HG02885 (cell line): ENCODE results near the gene ZBP1.

Experiments used
- ATAC-seq: cut with Tn5 transposase; IDR thresholded peaks from one replicate; pipeline ENCODE4 v1.9.1; 2021; ENCODE audit warnings: mild to moderate bottlenecking; ENCODE audit not compliant: unreplicated experiment, poor library complexity

Gene ZBP1

GRCh38 chr20:57589123-57589727, 31.0 kb downstream of the ZBP1 start:
- ATAC-seq: no peak

GRCh38 chr20:57588596-57588995, 31.6 kb downstream of the ZBP1 start:
- no peak for ATAC-seq

DNA sequence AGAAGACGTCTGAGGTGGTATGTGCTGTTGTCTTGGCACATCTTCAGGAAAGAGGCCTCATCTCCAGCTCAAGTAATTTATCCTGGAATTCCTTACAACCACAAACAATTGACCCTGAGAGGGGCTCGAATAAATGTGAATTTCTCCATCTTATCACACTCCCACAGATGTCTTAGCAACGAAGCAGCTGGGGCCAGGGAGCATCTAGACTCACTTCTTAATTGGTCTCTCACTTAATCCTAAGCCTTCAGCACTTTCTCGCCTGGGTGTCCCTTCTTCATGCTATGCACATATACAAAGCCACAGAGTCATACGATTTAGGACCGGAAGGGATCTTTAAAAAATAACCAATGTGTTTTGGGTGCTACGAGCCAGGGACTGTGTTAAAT, 32.2 kb downstream of the ZBP1 start:
- ATAC-seq: no peak

- no peak for ATAC-seq
These were observed 32.8 kb downstream of the ZBP1 start for GRCh38 chr20:57587278-57587988.

- ATAC-seq: no peak
These were observed 33.3 kb downstream of the ZBP1 start for GRCh38 chr20:57586943-57587277.

- no peak for ATAC-seq
These were observed 33.8 kb downstream of the ZBP1 start for GRCh38 chr20:57586370-57586793.

DNA sequence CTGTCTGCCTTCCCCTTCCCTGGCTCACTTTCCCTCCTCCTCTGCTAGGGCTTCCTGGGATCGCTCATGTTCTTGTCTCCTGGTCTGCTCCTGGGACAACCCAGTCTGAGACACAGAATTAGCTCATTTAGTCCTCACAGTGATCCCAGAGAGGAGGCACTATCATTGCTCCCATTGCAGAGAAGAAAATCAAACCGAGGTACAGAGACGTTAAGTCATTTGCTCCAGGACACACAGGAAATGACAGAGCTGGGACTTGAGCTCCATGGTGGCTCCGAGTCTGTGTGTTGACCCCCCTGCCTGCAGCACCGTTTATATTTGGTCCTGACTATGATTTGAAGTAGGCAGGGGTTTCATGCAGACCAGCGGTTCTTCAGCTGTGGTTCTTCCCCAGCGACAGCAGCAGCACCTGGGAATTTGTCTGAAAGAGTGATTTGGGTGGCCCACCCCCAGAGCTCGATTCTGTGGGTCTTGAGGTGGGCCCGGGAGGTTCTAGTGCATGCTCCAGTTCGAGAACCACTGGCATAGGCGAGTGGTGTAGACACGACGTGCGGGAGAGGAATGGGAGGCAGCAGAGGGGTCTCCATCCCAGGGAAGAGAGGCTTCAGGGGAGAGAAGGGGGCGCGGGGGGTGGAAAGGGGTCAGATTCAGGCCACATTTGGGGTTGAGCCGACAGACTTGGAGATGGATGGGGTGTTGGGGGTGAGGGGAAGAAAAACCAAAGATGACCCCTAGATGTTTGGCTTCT, 34.6 kb downstream of the ZBP1 start:
- no peak for ATAC-seq

DNA sequence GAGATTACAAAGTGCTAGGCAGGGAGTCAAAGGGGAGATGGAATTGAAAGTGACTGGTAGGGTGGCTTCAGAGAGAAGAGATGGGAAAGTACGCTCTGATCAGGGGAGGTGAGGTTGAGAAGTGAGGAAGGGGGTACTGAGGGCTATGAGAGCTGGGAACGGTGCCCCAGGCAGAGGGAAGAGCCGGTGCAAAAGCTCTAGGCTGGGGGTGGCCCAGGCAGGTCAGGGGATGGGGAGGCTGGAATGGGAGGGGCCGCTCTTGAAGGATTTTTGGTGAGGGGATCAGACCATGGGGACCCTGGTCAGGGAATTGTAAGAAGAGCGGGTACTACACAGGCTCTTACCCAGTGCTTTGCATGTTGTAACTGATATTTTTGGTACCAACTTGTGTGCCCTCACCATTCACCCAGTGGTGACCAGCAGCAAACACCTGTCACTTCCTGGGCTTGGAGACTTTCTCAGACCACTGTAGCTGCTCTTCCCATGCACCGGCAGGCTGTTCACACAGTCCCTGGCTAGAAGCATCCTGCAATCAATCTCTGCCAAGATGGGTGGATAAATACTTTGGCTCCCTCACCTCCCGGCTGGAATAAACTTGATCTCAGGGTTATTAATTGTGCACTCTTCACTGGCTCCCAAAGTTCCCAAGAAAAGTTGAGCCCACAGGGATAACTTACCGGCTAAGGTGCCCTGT, 35.3 kb downstream of the ZBP1 start:
- ATAC-seq: no peak

GRCh38 chr20:57583289-57584257, 36.7 kb downstream of the ZBP1 start:
- no peak for ATAC-seq

DNA sequence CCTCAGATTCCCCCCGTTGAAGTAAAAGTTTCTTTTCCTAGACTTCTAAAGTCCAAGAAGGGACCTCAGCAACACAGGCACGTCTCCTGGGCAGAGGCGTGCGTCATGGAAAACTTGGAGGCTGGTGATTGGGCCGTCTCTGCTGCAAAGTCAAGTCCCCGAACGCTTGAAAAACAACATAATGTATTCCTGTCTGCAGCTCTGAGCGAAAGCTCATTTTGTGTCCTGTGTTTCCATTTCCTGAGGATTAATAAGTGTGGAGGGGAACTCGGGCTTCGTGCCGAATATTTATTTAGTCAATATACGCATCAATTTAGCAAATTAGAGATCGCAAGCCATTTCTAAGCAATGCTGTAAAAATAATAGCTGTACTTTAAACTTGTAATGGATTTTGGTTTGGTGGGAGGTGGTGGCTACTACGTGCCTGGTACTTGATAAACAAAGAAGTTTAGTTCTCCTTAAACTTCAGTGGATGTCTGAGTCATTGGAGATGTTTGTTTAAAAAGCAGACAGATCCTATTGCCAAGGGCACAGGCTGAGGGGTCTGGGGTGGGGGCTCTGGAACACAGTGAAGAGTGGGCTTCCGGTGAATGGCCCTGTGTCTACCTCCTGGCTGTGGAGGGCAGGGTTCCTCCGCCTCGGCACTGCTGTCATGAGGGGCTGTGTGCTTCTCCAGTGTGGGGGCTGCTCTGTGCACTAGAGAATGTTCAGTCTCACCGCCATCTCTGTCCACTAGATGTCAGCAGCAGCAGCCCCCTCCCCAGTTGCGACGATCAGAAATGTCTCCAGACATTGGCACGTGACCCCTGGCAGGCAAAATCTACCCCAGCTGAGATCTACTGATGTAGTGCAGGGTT, 37.6 kb downstream of the ZBP1 start:
- ATAC-seq: no peak

DNA sequence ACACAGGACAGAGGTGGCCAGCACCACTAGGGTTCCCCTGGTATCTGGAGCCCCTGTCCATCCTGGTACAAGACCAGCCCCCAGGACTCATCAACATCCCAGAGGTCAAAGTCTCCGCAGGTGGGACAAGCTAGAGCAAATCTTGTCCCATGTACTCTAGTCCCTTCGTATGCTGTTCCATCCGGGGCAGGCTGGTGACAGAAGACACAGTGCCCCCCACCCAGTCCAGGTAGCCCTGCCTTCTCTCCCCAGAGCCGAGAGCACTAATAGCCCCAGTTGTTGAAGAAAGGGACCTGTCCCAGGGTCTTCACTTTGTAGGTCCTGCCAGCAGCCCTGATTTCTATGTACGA, 38.2 kb downstream of the ZBP1 start:
- ATAC-seq: no peak

GRCh38 chr20:57581202-57582028, 38.8 kb downstream of the ZBP1 start:
- no peak for ATAC-seq

DNA sequence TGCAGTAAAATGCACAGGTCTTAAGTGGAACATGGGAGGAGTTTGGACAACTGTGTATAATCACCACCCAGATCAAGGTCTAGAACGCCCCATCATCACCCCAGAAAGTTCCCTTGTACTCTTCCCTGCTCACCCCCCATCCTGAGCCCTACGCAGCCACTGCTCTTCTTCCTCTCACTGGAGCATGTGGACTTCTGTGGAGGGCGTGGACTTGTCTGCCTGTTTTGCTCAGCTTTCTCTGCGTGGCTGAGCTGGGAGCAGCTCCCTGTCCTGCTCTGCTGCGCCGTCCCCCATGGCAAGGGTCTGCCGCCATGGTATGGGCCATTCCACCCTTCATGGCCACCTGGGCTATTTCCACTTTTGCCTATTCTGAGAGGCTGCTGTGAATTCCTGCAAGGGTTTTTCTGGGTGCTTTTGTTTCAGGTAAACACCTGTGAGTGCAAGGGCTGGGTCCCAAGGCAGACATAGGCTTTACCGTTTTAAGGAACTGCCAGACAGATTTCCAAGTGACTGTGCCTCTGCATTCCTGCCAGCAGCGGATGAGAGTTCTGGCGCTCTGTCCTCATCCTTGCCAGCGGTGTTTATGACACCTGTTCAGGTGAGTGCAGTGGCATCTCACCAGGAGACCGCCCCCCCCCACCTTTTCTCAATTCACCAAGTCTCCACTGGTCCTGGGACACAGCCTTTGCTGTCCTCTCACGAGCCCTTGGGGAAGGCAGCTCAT, 39.6 kb downstream of the ZBP1 start:
- ATAC-seq: no peak

DNA sequence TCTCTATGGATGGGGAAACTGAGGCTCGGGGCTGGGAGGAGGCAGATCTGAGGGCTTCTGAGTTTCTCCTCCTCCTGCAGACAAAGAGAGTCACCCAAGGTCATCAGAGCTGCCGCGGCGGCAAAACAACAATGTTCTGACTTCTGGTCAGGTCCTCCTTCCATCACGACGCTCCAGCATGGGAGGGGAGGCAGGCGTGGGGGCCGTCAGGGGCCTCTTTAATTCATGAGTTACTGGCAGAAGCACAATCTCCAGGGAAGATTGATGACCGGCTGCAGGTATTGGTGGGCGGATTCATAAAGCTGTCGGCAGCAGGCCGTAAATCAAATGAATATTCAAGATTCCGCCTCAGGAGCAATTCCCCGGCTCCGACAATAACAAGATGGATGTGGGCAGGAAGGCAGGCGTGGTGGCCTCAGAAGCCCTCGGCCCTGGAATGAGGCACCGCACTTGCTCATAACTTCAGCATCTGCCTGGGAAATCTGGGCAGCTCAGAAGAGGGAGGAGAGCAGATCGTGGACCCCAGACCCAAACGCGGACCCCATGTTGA, 40.3 kb downstream of the ZBP1 start:
- ATAC-seq: no peak

DNA sequence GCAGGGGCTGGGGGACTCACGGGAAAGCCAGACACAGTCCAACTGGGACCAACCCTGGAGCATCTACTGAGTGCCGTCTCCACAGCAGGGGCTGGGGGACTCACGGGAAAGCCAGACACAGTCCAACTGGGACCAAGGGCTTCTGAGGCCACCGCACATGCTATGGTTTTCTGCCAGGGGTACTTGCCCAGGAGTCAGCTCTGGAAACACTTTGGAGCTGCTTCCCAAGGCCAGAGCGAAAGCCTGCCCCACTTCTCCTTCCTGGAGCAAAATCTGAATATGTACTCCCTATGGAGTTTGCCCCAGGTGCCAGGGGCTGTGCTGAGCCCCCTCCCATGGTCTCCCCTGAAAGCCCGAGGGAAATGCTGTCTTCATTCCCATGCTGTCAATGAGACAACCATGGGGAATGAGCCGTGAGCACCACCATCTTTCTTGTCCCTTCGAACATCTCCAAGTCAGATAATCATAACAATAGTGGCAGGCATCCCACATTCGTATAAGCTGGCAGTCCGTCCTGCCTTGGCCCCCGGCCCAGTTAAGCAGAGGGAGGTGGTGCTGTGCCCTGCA, 40.8 kb downstream of the ZBP1 start:
- no peak for ATAC-seq

DNA sequence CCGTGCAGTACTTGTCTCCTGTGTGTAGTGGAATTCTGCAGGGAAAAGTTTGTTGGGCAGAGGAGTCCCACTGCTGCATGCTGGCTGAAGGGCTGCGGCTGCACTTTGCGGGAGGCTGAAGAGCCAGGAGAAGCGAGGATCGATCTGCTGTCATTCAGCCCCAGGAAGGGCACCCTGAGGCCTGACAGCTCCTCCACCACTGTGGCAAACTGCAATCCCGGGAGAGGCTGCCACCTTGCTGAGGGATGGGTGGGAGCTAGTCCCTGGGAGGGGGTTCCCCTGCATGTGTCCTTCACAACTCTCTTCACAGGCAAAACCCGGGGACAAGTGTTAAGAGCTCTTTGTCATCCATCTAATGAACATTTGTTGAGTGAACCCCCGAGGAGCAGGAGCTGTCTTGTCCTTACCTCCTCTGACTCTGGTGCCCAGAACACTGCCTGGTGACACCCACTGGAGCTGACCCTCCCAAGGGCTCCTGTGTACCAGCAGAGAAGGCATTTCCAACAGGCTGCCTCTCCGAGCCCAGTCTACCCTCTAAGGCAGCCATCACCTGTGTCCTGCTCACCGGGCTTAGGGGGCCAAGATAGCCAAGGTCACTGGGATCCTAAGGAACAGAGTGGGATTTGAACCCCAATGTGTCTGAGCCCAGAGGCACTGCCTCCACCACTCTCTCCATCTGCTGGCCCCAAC, 41.6 kb downstream of the ZBP1 start:
- no peak for ATAC-seq
